Hematopoietic multipotent progenitor cell treated with erythropoietin and hydrocortisone succinate and interleukin-3 and kit ligand, for 4 days (in vitro differentiated cells): Measurements from ENCODE around the gene JPT1.
"Not testable (repeated sequence)": the region's sequence is repeated elsewhere in the genome, so short reads cannot be mapped to it uniquely, and the experiment has no call there.

Experiments used
- DNase-seq: peaks from one replicate; pipeline ENCODE4 v3.0.0-alpha.2; 2015

The JPT1 gene

GRCh38 chr17:75155191-75155601 lies 884 bp upstream of the JPT1 start:
- DNase-seq: no peak

GRCh38 chr17:75153780-75154194 lies 525 bp downstream of the JPT1 start:
- DNase-seq: peak; percentile 50

- peak; percentile 72 for DNase-seq
Measured at GRCh38 chr17:75152922-75153779, 1.2 kb downstream of the JPT1 start.

- DNase-seq: no peak
Measured at GRCh38 chr17:75152523-75152921, 1.8 kb downstream of the JPT1 start.

- DNase-seq: no peak
Measured at GRCh38 chr17:75151930-75152329, 2.4 kb downstream of the JPT1 start.

- DNase-seq: no peak
Measured at GRCh38 chr17:75147878-75148546, 6.3 kb downstream of the JPT1 start.

- DNase-seq: no peak
Measured at GRCh38 chr17:75146592-75146991, 7.7 kb downstream of the JPT1 start.

- no peak for DNase-seq
Measured at GRCh38 chr17:75144816-75145512, 9.3 kb downstream of the JPT1 start.

GRCh38 chr17:75142236-75142971 lies 11.9 kb downstream of the JPT1 start:
- DNase-seq: no peak

- DNase-seq: no peak
Measured at GRCh38 chr17:75138519-75138918, 15.8 kb downstream of the JPT1 start.

- DNase-seq: not testable (repeated sequence)
Measured at GRCh38 chr17:75137762-75138161, 16.6 kb downstream of the JPT1 start.

GRCh38 chr17:75135946-75136345 lies 18.4 kb downstream of the JPT1 start:
- DNase-seq: no peak

GRCh38 chr17:75135452-75135851 lies 18.9 kb downstream of the JPT1 start:
- no peak for DNase-seq

GRCh38 chr17:75133607-75134347 lies 20.5 kb downstream of the JPT1 start:
- peak; percentile 53 for DNase-seq

GRCh38 chr17:75133001-75133400 lies 21.3 kb downstream of the JPT1 start:
- DNase-seq: no peak

GRCh38 chr17:75132018-75133000 lies 22.0 kb downstream of the JPT1 start:
- DNase-seq: not testable (repeated sequence)

- peak; percentile 96 for DNase-seq
Measured at GRCh38 chr17:75131278-75132017, 22.9 kb downstream of the JPT1 start, which contains the start of gene NT5C. Gene NT5C (minus strand): TSS chr17:75131742. CDS start chr17:75131707, 35 bp downstream.

GRCh38 chr17:75130632-75131277 lies 23.6 kb downstream of the JPT1 start:
- peak; percentile 88 for DNase-seq

- DNase-seq: no peak
Measured at GRCh38 chr17:75130059-75130631, 24.2 kb downstream of the JPT1 start.
